ENCODE measurements around the gene QTRT2.

QTRT2 gene

GRCh38 chr3:114079761-114080160, 23.2 kb downstream of the QTRT2 start:
- no peak for DNase-seq

DNA sequence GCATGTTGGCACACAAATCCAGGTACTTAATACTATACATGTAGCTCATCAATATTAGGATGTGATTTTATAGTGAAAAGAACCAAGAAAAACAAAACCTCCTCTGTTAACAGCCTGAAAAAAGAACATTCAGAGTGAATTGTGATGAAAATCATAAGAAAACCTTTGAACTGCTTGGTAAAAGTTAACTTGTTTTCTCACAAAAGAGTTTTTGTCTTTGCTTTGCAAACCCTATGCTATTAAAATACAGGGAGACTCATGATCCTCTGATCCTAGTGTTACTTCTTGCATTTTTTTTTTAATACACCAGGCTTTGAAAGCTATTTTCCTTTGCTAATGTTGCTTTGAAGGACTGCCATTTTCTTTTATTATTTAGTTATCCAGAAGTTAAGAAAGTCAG, 23.7 kb downstream of the QTRT2 start:
- DNase-seq: no peak

- DNase-seq: no peak
Measured at GRCh38 chr3:114081037-114081436, 24.5 kb downstream of the QTRT2 start.

DNA sequence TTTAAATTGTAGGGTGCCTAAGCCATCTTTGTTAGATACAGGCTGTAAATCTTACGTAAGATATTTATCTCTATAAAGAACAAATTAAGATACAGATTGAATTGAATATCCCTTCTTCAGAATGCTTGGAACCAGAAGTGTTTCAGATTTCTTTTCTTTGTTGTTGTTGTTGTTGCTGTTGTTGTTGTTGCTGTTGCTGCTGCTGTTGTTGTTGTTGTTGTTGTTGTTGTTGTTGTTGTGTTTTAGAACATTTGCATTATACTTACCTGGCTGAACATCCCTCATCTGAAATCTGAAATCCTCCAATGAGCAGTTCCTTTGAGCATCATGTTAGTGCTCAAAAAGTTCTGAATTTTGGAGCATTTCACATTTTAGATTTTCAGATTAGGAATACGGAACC, 26.6 kb downstream of the QTRT2 start:
- DNase-seq: no peak

DNA sequence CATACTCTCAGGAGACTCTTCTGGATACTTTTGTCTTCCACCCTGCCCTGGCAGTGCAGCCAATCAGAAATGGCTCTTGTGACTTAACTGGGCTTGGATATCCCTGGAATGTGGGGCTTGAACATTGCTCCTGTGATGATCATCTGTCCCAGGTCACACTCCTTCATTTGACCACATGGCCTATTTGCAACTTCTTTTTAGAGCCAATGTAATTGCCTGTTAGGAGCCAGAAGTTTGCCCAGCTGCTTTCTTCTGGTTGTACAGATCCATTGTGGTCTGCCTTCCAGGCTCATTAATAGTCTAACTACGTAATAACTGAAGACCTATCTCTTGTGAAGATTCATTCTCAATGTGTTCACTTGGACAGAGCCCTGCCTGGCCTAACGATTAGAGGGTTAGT, 29.8 kb downstream of the QTRT2 start:
- DNase-seq: no peak

- DNase-seq: no peak
Measured at GRCh38 chr3:114089675-114090074, 33.1 kb downstream of the QTRT2 start.

DNA sequence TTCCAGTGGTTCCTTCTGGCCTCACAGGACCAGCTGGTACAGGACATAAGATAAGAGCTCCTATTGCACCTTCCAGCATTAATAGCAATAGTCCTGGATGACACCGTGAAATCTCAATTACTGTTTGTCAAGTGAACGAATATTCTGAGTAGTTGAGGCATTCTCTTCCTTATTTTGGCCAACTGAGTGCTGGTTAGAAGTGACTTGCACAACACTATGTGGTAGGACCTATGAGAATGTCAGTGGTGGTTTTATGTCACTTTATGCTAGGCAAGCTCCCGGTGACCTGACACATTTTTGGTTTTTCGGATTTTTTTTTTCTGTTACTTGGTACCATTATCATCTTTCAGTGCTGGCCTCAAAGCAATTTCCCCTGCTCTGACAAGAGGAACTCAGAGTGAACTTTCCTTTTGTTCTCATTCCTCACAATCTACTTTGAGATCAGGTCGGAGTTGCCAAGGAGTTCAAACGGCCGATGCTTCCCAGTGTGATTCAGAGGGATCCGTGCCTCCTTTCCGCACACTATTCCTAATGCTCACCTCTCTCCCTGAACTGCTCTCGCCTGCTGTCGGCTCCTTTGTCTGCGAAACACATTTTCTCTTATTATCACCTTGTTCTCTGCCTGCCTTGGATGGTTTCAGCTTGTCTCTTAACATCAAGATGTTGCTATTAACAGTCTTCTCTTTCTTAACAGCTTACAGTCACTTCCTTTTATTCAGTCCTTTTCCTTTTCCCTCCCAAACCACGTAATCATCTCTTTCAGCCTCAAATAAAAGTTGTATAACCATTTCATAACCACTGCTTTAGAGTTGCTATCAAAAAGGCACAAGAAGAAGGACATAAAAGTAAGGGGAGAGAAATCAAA, 35.8 kb downstream of the QTRT2 start:
- no peak for DNase-seq

DNA sequence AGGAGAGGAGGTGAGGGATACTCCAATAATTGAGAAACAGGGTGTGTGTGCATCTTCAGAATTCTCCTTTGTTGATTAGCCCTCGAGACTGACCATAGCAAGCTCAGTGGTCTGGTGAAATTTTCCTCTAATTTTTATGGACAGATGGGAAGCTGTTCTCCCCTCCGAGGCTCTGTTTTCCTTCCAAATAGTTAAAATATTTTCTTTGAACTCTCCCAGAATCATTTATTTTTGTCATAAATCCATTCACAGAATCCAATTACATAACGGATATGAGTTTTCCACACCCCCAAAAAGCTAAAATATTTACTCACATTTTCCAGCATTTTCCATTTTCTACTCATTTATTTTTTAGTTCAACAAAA, 36.5 kb downstream of the QTRT2 start:
- DNase-seq: no peak

DNA sequence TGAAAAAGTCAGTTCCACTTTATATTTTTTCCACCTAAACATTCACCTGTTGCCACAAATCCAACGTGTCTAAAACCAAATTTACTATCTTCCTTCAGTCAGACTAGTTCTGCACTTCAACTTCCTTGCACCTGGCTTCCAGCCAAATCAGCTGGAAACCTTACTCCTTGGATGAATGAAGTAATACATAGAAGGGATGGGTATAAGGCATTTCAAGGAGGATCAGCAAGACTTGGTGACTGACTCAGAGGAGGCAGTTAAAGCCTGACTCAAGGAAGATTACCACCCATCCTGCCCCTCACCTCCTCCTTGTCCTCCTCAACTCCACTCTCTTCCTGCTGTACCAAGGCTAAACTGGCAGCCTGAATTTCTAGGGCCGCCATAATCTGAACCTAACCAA, 37.1 kb downstream of the QTRT2 start:
- no peak for DNase-seq

- DNase-seq: no peak
Measured at GRCh38 chr3:114095796-114096195, 39.3 kb downstream of the QTRT2 start.

- DNase-seq: no peak
Measured at GRCh38 chr3:114101101-114101500, 44.6 kb downstream of the QTRT2 start.

DNA sequence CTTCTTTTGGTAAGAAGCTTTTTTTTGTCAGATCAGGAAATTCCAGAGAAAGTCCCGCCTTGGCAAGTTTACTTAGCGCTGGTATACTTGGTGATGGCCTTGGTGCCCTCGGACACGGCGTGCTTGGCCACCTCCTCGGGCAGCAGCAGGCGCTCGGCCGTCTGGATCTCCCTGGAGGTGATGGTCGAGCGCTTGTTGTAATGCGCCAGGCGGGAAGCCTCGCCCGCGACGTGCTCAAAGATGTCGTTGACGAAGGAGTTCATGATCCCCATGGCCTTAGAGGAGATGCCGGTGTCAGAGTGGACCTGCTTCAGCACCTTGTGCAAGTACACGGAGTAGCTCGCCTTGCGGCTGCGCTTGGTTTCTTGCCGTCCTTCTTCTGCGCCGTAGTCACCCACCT, 46.6 kb downstream of the QTRT2 start:
- no peak for DNase-seq

GRCh38 chr3:114103858-114104257, 47.3 kb downstream of the QTRT2 start:
- DNase-seq: no peak

GRCh38 chr3:114104414-114104813, 47.9 kb downstream of the QTRT2 start:
- no peak for DNase-seq

GRCh38 chr3:114108137-114108536, 51.6 kb downstream of the QTRT2 start:
- DNase-seq: no peak

- DNase-seq: no peak
Measured at GRCh38 chr3:114110439-114110838, 53.9 kb downstream of the QTRT2 start.

- DNase-seq: no peak
Measured at GRCh38 chr3:114111060-114111770, 54.7 kb downstream of the QTRT2 start.

DNA sequence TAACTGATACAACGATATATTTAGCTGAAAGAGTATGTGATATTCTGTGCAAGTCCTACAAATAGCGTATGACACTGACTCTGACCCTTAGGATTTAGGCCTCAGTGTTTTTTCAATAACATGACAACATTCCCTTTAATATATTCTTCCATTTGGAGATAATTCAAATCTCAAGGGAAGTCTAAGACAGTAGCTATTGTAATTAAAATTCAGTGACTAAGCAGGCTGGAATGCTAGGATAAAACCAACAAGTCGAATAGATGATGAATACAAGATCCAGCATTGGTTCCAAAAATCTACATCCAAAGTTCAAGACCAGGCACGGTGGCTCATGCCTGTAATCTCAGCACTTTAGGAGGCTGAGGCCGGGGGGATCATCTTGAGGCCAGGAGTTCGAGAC, 56.2 kb downstream of the QTRT2 start:
- DNase-seq: no peak

GRCh38 chr3:114114719-114115118, 58.2 kb downstream of the QTRT2 start:
- no peak for DNase-seq

- DNase-seq: no peak
Measured at GRCh38 chr3:114115143-114115542, 58.6 kb downstream of the QTRT2 start.

DNA sequence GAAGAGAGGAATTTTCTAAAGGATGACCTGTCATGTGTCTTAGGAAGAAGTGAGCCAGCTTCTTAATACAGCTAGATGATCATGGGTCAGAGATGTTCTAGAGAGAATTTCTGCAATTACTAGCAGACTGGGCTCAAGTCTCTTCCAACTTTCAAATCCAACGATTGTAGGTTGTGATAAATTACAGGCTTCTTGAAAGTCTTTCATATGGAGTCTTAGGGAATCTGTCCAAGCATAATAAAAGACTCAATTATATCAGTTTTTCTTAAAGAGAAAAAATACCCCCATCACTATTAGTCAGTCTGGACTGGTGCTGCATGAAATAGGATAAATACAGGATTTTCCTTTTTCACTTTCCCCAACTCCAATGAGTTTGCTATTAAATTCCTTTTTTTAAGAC, 63.2 kb downstream of the QTRT2 start:
- no peak for DNase-seq

DNA sequence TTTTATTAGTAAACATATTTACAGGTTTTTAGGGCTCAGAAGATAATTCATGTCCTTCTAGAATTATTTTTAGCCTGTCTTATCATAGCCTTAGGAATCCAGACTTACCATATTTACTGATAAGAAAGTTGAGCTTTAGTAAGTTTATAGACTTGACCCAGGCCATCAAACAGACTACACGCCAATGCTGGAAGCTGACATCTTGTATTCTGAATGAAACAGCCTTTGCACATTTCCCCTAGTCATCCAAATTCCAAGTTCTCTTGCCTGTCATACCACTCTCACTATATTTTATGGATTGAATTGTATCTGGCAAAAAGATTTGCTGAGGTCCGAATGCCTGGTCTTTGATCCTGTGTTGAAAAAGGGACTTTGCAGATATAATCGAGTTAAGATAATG, 63.7 kb downstream of the QTRT2 start:
- no peak for DNase-seq

- no peak for DNase-seq
Measured at GRCh38 chr3:114122027-114122709, 65.6 kb downstream of the QTRT2 start.

- no peak for DNase-seq
Measured at GRCh38 chr3:114126461-114126860, 69.9 kb downstream of the QTRT2 start.

All from activated CD4-positive, alpha-beta T cell treated with anti-CD3 and anti-CD28 coated beads for 1 hour (primary cell).